GM19455 (cell line): ENCODE measurements around the gene RCOR3.

Experiments
- ATAC-seq: cut with Tn5 transposase; IDR thresholded peaks from one replicate; pipeline ENCODE4 v1.9.1; 2021; ENCODE audit not compliant: unreplicated experiment

RCOR3 gene

GRCh38 chr1:211323156-211324063 is 64.2 kb downstream of the RCOR3 start:
- peak; percentile 54 for ATAC-seq

- no peak for ATAC-seq
Measured at GRCh38 chr1:211324992-211325775, 66.0 kb downstream of the RCOR3 start.

- no peak for ATAC-seq
Measured at GRCh38 chr1:211326140-211326527, 67.0 kb downstream of the RCOR3 start.

- ATAC-seq, result peak; percentile 36
Measured at GRCh38 chr1:211326528-211327345, 67.6 kb downstream of the RCOR3 start, which contains the start of gene TRAF5. TRAF5 (plus strand) TSS chr1:211326833; CDS start chr1:211353240, 26,407 bp downstream.

GRCh38 chr1:211327346-211327921 is 68.3 kb downstream of the RCOR3 start:
- ATAC-seq, result peak; percentile 39

GRCh38 chr1:211328084-211328694 is 69.0 kb downstream of the RCOR3 start:
- ATAC-seq, result no peak

- ATAC-seq, result no peak
Measured at GRCh38 chr1:211328866-211329475, 69.8 kb downstream of the RCOR3 start.

GRCh38 chr1:211329764-211330201 is 70.6 kb downstream of the RCOR3 start:
- peak; percentile 50 for ATAC-seq

GRCh38 chr1:211330282-211330936 is 71.2 kb downstream of the RCOR3 start:
- ATAC-seq, result no peak

- ATAC-seq, result no peak
Measured at GRCh38 chr1:211331011-211331709, 72.0 kb downstream of the RCOR3 start.

- no peak for ATAC-seq
Measured at GRCh38 chr1:211332036-211332616, 73.0 kb downstream of the RCOR3 start.

GRCh38 chr1:211332830-211333229 is 73.7 kb downstream of the RCOR3 start:
- ATAC-seq, result no peak

- ATAC-seq, result no peak
Measured at GRCh38 chr1:211333906-211334305, 74.7 kb downstream of the RCOR3 start.

GRCh38 chr1:211334986-211335385 is 75.8 kb downstream of the RCOR3 start:
- no peak for ATAC-seq

- peak; percentile 95 for ATAC-seq
Measured at GRCh38 chr1:211335522-211336157, 76.5 kb downstream of the RCOR3 start.

- ATAC-seq, result no peak
Measured at GRCh38 chr1:211336161-211336560, 77.0 kb downstream of the RCOR3 start.

- ATAC-seq, result no peak
Measured at GRCh38 chr1:211336775-211337174, 77.6 kb downstream of the RCOR3 start.
